B cell (primary cell): ENCODE data around the gene LSM7.

Source experiments
- CTCF ChIP-seq: fragments of 200-600 bp; IDR thresholded peaks from one replicate; pipeline ENCODE4 v1.8.0; 2022; ENCODE audit warnings: antibody characterized with exemption, mild to moderate bottlenecking
- EZH2 ChIP-seq: IDR thresholded peaks from 2 replicates; pipeline ENCODE4 v1.6.1; 2012; ENCODE audit warnings: borderline replicate concordance, low read depth, mild to moderate bottlenecking, moderate library complexity, low read length; ENCODE audit not compliant: insufficient read depth, poor library complexity, severe bottlenecking

- TF ChIP-seq CTCF: no peak
- no peak for TF ChIP-seq EZH2
These were observed 27.9 kb downstream of the LSM7 start for GRCh38 chr19:2300533-2300932.
